ENCODE results near the gene DHX16.

DNA sequence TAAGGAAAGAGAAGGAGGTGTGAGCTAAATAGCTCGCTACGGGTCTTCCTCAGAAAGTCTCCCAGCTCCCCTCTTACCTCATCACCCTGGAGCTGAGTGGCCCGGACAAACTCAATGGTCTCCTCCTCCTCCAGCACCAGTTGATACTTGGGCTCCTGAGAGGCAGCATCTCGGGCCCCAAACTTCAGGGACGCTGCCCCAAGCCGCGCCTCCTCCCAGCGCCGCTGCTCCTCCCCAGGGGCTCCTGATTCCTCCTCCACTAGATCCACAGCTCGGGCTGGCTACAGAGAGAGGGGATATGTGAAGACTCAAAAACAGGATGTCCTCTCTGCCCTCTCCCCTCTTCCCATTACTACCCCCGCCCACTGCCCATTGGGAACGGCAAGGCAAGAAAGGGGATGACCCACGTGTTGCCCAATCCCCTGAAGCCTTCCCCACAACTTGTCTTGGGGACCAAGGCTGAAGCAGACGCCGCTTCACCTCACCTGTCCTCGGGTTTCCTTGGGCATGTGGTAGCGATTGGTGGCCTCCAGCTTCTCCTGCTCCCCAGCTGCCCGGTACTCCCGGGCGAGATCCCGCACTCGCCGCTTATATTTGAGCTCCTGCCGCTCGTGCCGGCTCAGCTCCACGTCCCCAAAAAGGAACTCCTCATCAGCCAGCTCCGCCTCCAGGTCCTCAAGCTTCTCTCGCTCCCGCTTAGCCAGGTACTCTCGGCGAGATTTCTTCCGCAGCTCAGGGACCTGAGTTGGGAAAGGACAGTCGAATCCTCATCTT lies 7.6 kb downstream of the DHX16 start:
- TF ChIP-seq EZH2 (IDR thresholded peaks at IDR 0.05; ENCODE audit: insufficient read depth, poor library complexity, severe bottlenecking) (no peak), EZH2phosphoT487 (IDR thresholded peaks at IDR 0.05; ENCODE audit: insufficient read depth, low read depth) (no peak)
